ENCODE results near the gene CD8B. TPM values are rescaled to one million over a fixed set of nuclear protein-coding genes. Genes with fewer than 3 reads are reported as not detected.

The CD8B gene
- total RNA-seq, 1 donor from 2014 or later: 1.0 TPM

- no peak overlapping the region for H3K27ac Mint-ChIP-seq
- peaks cover 46% of the 10 kb centered on the region for H3K27me3 Mint-ChIP-seq (ENCODE audit: low read depth)
- H3K4me1 Mint-ChIP-seq (ENCODE audit: low read depth): peaks cover 26% of the 10 kb centered on the region
- H3K4me3 Mint-ChIP-seq (ENCODE audit: low read depth): no peak overlapping the region
- no peaks in the 10 kb centered on the region for H3K36me3 Mint-ChIP-seq (ENCODE audit: low read depth)
- no peak for DNase-seq (ENCODE audit: low spot score)
- H3K9me3 Mint-ChIP-seq: no peaks in the 10 kb centered on the region
- intact Hi-C loops (cut with micrococcal nuclease): loop anchor here (5.0 kb wide), 1 partner anchor 451 kb away; the partner anchor contains the start of gene REEP1
Observed at GRCh38 chr2:86788165-86788564, 73.5 kb downstream of the CD8B start.

GRCh38 chr2:86787736-86788135, 74.0 kb downstream of the CD8B start:
- Mint-ChIP-seq H3K27ac (no peak overlapping the region), H3K36me3 (ENCODE audit: low read depth) (no peaks in the 10 kb centered on the region), H3K4me1 (ENCODE audit: low read depth) (peaks cover 23% of the 10 kb centered on the region), H3K4me3 (ENCODE audit: low read depth) (no peak overlapping the region), H3K9me3 (no peaks in the 10 kb centered on the region), H3K27me3 (ENCODE audit: low read depth) (peaks cover 46% of the 10 kb centered on the region)
- no peak for DNase-seq (ENCODE audit: low spot score)
- intact Hi-C loops (cut with micrococcal nuclease): loop anchor here (5.0 kb wide), 1 partner anchor 450 kb away; the partner anchor contains the start of gene REEP1

GRCh38 chr2:86786001-86786536, 75.6 kb downstream of the CD8B start:
- Mint-ChIP-seq H3K27me3 (ENCODE audit: low read depth) (peaks cover 36% of the 10 kb centered on the region), H3K4me1 (ENCODE audit: low read depth) (peaks cover 12% of the 10 kb centered on the region), H3K9me3 (no peaks in the 10 kb centered on the region), H3K36me3 (ENCODE audit: low read depth) (no peaks in the 10 kb centered on the region), H3K27ac (no peak overlapping the region), H3K4me3 (ENCODE audit: low read depth) (no peak overlapping the region)
- intact Hi-C loops (cut with micrococcal nuclease): loop anchor here (5.0 kb wide), 1 partner anchor 449 kb away; the partner anchor contains the start of gene REEP1
- no peak for DNase-seq (ENCODE audit: low spot score)

GRCh38 chr2:86785456-86785855, 76.2 kb downstream of the CD8B start:
- peaks cover 33% of the 10 kb centered on the region for H3K27me3 Mint-ChIP-seq (ENCODE audit: low read depth)
- DNase-seq (ENCODE audit: low spot score): no peak
- H3K36me3 Mint-ChIP-seq (ENCODE audit: low read depth): no peaks in the 10 kb centered on the region
- no peaks in the 10 kb centered on the region for H3K9me3 Mint-ChIP-seq
- H3K4me1 Mint-ChIP-seq (ENCODE audit: low read depth): peaks cover 9% of the 10 kb centered on the region
- intact Hi-C loops (cut with micrococcal nuclease): loop anchor here (5.0 kb wide), 1 partner anchor 448 kb away; the partner anchor contains the start of gene REEP1
- H3K27ac Mint-ChIP-seq: no peak overlapping the region
- no peak overlapping the region for H3K4me3 Mint-ChIP-seq (ENCODE audit: low read depth)

GRCh38 chr2:86783615-86784339, 77.9 kb downstream of the CD8B start:
- intact Hi-C loops (cut with micrococcal nuclease): no loop called here
- Mint-ChIP-seq H3K36me3 (ENCODE audit: low read depth) (no peaks in the 10 kb centered on the region), H3K4me1 (ENCODE audit: low read depth) (peaks cover 5% of the 10 kb centered on the region), H3K4me3 (ENCODE audit: low read depth) (no peak overlapping the region), H3K27me3 (ENCODE audit: low read depth) (peaks cover 22% of the 10 kb centered on the region), H3K9me3 (no peaks in the 10 kb centered on the region), H3K27ac (no peak overlapping the region)
- DNase-seq (ENCODE audit: low spot score): no peak

- H3K9me3 Mint-ChIP-seq: no peaks in the 10 kb centered on the region
- peaks cover 5% of the 10 kb centered on the region for H3K4me1 Mint-ChIP-seq (ENCODE audit: low read depth)
- DNase-seq (ENCODE audit: low spot score): no peak
- intact Hi-C loops (cut with micrococcal nuclease): no loop called here
- no peak overlapping the region for H3K4me3 Mint-ChIP-seq (ENCODE audit: low read depth)
- H3K27me3 Mint-ChIP-seq (ENCODE audit: low read depth): peaks cover 11% of the 10 kb centered on the region
- H3K27ac Mint-ChIP-seq: no peak overlapping the region
- no peaks in the 10 kb centered on the region for H3K36me3 Mint-ChIP-seq (ENCODE audit: low read depth)
Observed at GRCh38 chr2:86782748-86783147, 78.9 kb downstream of the CD8B start.

GRCh38 chr2:86781363-86781762, 80.3 kb downstream of the CD8B start:
- intact Hi-C loops (cut with micrococcal nuclease): no loop called here
- Mint-ChIP-seq H3K27ac (no peak overlapping the region), H3K27me3 (ENCODE audit: low read depth) (peaks cover 7% of the 10 kb centered on the region), H3K9me3 (no peaks in the 10 kb centered on the region), H3K4me3 (ENCODE audit: low read depth) (no peak overlapping the region), H3K36me3 (ENCODE audit: low read depth) (no peaks in the 10 kb centered on the region), H3K4me1 (ENCODE audit: low read depth) (peaks cover 3% of the 10 kb centered on the region)
- DNase-seq (ENCODE audit: low spot score): no peak

- intact Hi-C loops (cut with micrococcal nuclease): no loop called here
- no peak for DNase-seq (ENCODE audit: low spot score)
- Mint-ChIP-seq H3K27me3 (ENCODE audit: low read depth) (no peaks in the 10 kb centered on the region), H3K9me3 (no peaks in the 10 kb centered on the region), H3K4me1 (ENCODE audit: low read depth) (peaks cover 3% of the 10 kb centered on the region), H3K36me3 (ENCODE audit: low read depth) (peaks cover 4% of the 10 kb centered on the region), H3K4me3 (ENCODE audit: low read depth) (no peak overlapping the region), H3K27ac (no peak overlapping the region)
Observed at GRCh38 chr2:86779971-86780370, 81.7 kb downstream of the CD8B start.

- no peak overlapping the region for H3K27ac Mint-ChIP-seq
- intact Hi-C loops (cut with micrococcal nuclease): no loop called here
- H3K4me3 Mint-ChIP-seq (ENCODE audit: low read depth): no peak overlapping the region
- no peaks in the 10 kb centered on the region for H3K27me3 Mint-ChIP-seq (ENCODE audit: low read depth)
- no peaks in the 10 kb centered on the region for H3K9me3 Mint-ChIP-seq
- H3K4me1 Mint-ChIP-seq (ENCODE audit: low read depth): no peaks in the 10 kb centered on the region
- no peak for DNase-seq (ENCODE audit: low spot score)
- H3K36me3 Mint-ChIP-seq (ENCODE audit: low read depth): peaks cover 11% of the 10 kb centered on the region
Observed at GRCh38 chr2:86778957-86779356, 82.7 kb downstream of the CD8B start.

- peaks cover 30% of the 10 kb centered on the region for H3K36me3 Mint-ChIP-seq (ENCODE audit: low read depth)
- intact Hi-C loops (cut with micrococcal nuclease): no loop called here
- H3K4me1 Mint-ChIP-seq (ENCODE audit: low read depth): no peaks in the 10 kb centered on the region
- no peaks in the 10 kb centered on the region for H3K27me3 Mint-ChIP-seq (ENCODE audit: low read depth)
- no peaks in the 10 kb centered on the region for H3K9me3 Mint-ChIP-seq
- no peak overlapping the region for H3K27ac Mint-ChIP-seq
- DNase-seq (ENCODE audit: low spot score): no peak
- H3K4me3 Mint-ChIP-seq (ENCODE audit: low read depth): no peak overlapping the region
Observed at GRCh38 chr2:86776532-86776931, 85.2 kb downstream of the CD8B start.

GRCh38 chr2:86775338-86775737, 86.3 kb downstream of the CD8B start:
- H3K27me3 Mint-ChIP-seq (ENCODE audit: low read depth): no peaks in the 10 kb centered on the region
- no peaks in the 10 kb centered on the region for H3K4me1 Mint-ChIP-seq (ENCODE audit: low read depth)
- intact Hi-C loops (cut with micrococcal nuclease): no loop called here
- no peak overlapping the region for H3K27ac Mint-ChIP-seq
- H3K36me3 Mint-ChIP-seq (ENCODE audit: low read depth): peaks cover 42% of the 10 kb centered on the region
- no peak overlapping the region for H3K4me3 Mint-ChIP-seq (ENCODE audit: low read depth)
- DNase-seq (ENCODE audit: low spot score): no peak
- H3K9me3 Mint-ChIP-seq: no peaks in the 10 kb centered on the region

- H3K36me3 Mint-ChIP-seq (ENCODE audit: low read depth): peaks cover 47% of the 10 kb centered on the region
- intact Hi-C loops (cut with micrococcal nuclease): no loop called here
- no peak overlapping the region for H3K4me3 Mint-ChIP-seq (ENCODE audit: low read depth)
- no peak overlapping the region for H3K27ac Mint-ChIP-seq
- H3K4me1 Mint-ChIP-seq (ENCODE audit: low read depth): no peaks in the 10 kb centered on the region
- no peaks in the 10 kb centered on the region for H3K9me3 Mint-ChIP-seq
- H3K27me3 Mint-ChIP-seq (ENCODE audit: low read depth): no peaks in the 10 kb centered on the region
- no peak for DNase-seq (ENCODE audit: low spot score)
Observed at GRCh38 chr2:86774862-86775261, 86.8 kb downstream of the CD8B start.

GRCh38 chr2:86772611-86773010, 89.1 kb downstream of the CD8B start:
- no peak for DNase-seq (ENCODE audit: low spot score)
- Mint-ChIP-seq H3K4me1 (ENCODE audit: low read depth) (no peaks in the 10 kb centered on the region), H3K4me3 (ENCODE audit: low read depth) (no peak overlapping the region), H3K27me3 (ENCODE audit: low read depth) (no peaks in the 10 kb centered on the region), H3K27ac (no peak overlapping the region), H3K36me3 (ENCODE audit: low read depth) (peaks cover 55% of the 10 kb centered on the region), H3K9me3 (no peaks in the 10 kb centered on the region)
- intact Hi-C loops (cut with micrococcal nuclease): no loop called here

All from activated T-helper 2 cell treated with anti-CD3 and anti-CD28 coated beads, Interferon-gamma antibody, Interleukin-2, Interleukin-4, amounts not matched to agents 10 μg/mL and 5 μg/mL and 100 μg/mL, durations not matched to agents 14 hours and 24 hours and 36 hours (primary cell).